ENCODE results near the gene ACE.

DNA sequence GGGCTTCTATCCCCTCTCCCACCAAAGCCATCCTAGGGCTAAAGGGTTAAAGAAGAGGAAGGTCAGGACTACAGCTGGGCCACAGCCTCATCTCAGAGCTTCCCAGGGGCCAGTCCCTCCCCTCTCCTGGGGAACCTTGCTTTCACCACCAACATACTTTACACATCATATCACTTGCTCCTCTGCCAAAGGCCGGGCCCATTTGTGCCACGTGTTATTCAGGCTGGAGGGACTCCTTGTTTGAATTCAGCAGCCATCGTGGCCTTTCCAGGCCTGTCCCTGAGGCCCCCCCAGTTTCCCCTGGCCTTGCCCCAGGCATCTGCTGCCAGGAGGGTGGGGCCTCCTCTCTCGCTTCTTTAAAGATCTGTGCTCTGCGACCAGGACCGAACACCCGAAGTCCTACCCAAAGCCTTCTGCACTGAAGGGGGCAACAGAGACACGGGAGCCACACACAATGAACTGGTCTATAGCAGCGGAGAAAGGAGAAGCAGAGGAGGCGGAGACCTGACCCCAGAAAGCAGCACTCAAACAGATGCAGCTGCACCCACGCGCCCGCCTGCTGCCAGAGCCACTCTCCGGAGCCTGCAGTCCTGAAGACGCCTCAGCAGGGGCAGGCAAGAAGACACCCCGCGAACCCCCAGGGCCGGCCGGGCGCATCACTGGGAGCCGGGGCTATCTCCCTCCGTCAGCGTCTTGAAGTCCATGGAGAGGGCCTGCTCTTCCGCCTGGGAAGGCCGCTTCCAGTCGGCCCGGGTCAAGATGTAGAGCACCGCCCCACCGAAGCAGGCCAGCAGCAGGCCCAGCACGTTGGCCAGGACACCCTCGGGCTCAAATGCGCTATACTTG lies 42.9 kb upstream of the ACE start:
- TF ChIP-seq, protein P1, sequence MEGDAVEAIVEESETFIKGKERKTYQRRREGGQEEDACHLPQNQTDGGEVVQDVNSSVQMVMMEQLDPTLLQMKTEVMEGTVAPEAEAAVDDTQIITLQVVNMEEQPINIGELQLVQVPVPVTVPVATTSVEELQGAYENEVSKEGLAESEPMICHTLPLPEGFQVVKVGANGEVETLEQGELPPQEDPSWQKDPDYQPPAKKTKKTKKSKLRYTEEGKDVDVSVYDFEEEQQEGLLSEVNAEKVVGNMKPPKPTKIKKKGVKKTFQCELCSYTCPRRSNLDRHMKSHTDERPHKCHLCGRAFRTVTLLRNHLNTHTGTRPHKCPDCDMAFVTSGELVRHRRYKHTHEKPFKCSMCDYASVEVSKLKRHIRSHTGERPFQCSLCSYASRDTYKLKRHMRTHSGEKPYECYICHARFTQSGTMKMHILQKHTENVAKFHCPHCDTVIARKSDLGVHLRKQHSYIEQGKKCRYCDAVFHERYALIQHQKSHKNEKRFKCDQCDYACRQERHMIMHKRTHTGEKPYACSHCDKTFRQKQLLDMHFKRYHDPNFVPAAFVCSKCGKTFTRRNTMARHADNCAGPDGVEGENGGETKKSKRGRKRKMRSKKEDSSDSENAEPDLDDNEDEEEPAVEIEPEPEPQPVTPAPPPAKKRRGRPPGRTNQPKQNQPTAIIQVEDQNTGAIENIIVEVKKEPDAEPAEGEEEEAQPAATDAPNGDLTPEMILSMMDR (conservative IDR thresholded peaks at IDR 0.05; ENCODE audit: low read depth in 2 of 2) = no peak; a peak in 1 of 4 replicates
- TF ChIP-seq STAT1 (IDR thresholded peaks at IDR 0.05; ENCODE audit: unreplicated experiment) = no peak
- no peak for TF ChIP-seq EZH2 (IDR thresholded peaks at IDR 0.05; ENCODE audit: low read depth, unreplicated experiment)
- TF ChIP-seq, protein P2, sequence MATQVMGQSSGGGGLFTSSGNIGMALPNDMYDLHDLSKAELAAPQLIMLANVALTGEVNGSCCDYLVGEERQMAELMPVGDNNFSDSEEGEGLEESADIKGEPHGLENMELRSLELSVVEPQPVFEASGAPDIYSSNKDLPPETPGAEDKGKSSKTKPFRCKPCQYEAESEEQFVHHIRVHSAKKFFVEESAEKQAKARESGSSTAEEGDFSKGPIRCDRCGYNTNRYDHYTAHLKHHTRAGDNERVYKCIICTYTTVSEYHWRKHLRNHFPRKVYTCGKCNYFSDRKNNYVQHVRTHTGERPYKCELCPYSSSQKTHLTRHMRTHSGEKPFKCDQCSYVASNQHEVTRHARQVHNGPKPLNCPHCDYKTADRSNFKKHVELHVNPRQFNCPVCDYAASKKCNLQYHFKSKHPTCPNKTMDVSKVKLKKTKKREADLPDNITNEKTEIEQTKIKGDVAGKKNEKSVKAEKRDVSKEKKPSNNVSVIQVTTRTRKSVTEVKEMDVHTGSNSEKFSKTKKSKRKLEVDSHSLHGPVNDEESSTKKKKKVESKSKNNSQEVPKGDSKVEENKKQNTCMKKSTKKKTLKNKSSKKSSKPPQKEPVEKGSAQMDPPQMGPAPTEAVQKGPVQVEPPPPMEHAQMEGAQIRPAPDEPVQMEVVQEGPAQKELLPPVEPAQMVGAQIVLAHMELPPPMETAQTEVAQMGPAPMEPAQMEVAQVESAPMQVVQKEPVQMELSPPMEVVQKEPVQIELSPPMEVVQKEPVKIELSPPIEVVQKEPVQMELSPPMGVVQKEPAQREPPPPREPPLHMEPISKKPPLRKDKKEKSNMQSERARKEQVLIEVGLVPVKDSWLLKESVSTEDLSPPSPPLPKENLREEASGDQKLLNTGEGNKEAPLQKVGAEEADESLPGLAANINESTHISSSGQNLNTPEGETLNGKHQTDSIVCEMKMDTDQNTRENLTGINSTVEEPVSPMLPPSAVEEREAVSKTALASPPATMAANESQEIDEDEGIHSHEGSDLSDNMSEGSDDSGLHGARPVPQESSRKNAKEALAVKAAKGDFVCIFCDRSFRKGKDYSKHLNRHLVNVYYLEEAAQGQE (IDR thresholded peaks at IDR 0.05; ENCODE audit: unreplicated experiment) = no peak
- TF ChIP-seq POLR2AphosphoS5 (IDR thresholded peaks at IDR 0.05; ENCODE audit: low read depth) = no peak
- no peak for TF ChIP-seq JUNB (IDR thresholded peaks at IDR 0.05; ENCODE audit: unreplicated experiment)
- no peak for TF ChIP-seq CREB1 (CRISPR knock-in tag; IDR thresholded peaks at IDR 0.05; ENCODE audit: low read depth)
